Keratinocyte (primary cell): ENCODE data around the gene PRG2. TPM values are rescaled to one million over a fixed set of nuclear protein-coding genes. Genes with fewer than 3 reads are reported as not detected.

Experiments used
- DNase-seq: peaks from one replicate; pipeline ENCODE4 v3.0.0-alpha.2; 2011; ENCODE audit warnings: low read depth, missing footprints, low spot score
- FAIRE-seq: peaks from 2 replicates; lab custom pipeline; 2011; peaks lifted over from hg19 to GRCh38; lab: Jason Lieb, UNC
- H2AFZ ChIP-seq: 2 replicates; pipeline ENCODE4 v1.6.0; 2012; ENCODE audit warnings: low read length, control low read depth, inconsistent platforms; ENCODE audit not compliant: control insufficient read depth
- H3K27ac ChIP-seq: 2 replicates; pipeline ENCODE4 v1.5.1; 2011; ENCODE audit warnings: low read length; ENCODE audit not compliant: control insufficient read depth, insufficient read depth
- H3K27me3 ChIP-seq: 3 replicates; pipeline ENCODE4 v1.6.0; 2011; ENCODE audit warnings: low read length; ENCODE audit not compliant: control insufficient read depth, insufficient read depth; ENCODE audit errors: extremely low read depth
- H3K36me3 ChIP-seq, 2 experiments: 2 replicates in 1 of 2; 3 replicates in 1 of 2; pipeline ENCODE4 v1.5.1; 2011; ENCODE audit warnings: low read length in 2 of 2, mild to moderate bottlenecking in 1 of 2; ENCODE audit not compliant: control insufficient read depth in 2 of 2, insufficient read depth in 2 of 2; ENCODE audit errors: extremely low read depth in 1 of 2
- H3K4me1 ChIP-seq: 3 replicates; pipeline ENCODE4 v1.5.1; 2011; ENCODE audit warnings: low read length; ENCODE audit not compliant: control insufficient read depth, insufficient read depth; ENCODE audit errors: extremely low read depth
- H3K4me2 ChIP-seq: 3 replicates; pipeline ENCODE4 v1.6.0; 2011; ENCODE audit warnings: low read depth, low read length; ENCODE audit not compliant: control insufficient read depth, insufficient read depth; ENCODE audit errors: extremely low read depth
- H3K4me3 ChIP-seq, 3 experiments: fragments of 200-600 bp in 1 of 3; sonication (generic) in 1 of 3; 2 replicates in 2 of 3; 3 replicates in 1 of 3; pipeline ENCODE4 v1.5.1; 2011 to 2016; ENCODE audit warnings: low read length in 3 of 3, mild to moderate bottlenecking in 3 of 3, control low read depth in 2 of 3, inconsistent platforms in 1 of 3, low read depth in 1 of 3, mixed read lengths in 1 of 3, mixed run types in 1 of 3, moderate library complexity in 1 of 3; ENCODE audit not compliant: control insufficient read depth in 2 of 3, insufficient read depth in 2 of 3; ENCODE audit errors: extremely low read depth in 1 of 3
- H3K79me2 ChIP-seq: 2 replicates; pipeline ENCODE4 v1.6.0; 2012; ENCODE audit warnings: low read length; ENCODE audit not compliant: control insufficient read depth, insufficient read depth
- H3K9ac ChIP-seq: 3 replicates; pipeline ENCODE4 v1.6.0; 2011; ENCODE audit warnings: low read length; ENCODE audit not compliant: control insufficient read depth, insufficient read depth; ENCODE audit errors: extremely low read depth
- H3K9me1 ChIP-seq: 3 replicates; pipeline ENCODE4 v1.6.0; 2011; ENCODE audit warnings: low read length; ENCODE audit not compliant: control insufficient read depth, insufficient read depth; ENCODE audit errors: extremely low read depth
- H3K9me3 ChIP-seq: 2 replicates; pipeline ENCODE4 v1.5.1; 2012; ENCODE audit warnings: low read depth, low read length; ENCODE audit not compliant: control insufficient read depth
- H4K20me1 ChIP-seq: 3 replicates; pipeline ENCODE4 v1.6.0; 2011; ENCODE audit warnings: low read length; ENCODE audit not compliant: control insufficient read depth, insufficient read depth; ENCODE audit errors: extremely low read depth
- EZH2 ChIP-seq: IDR thresholded peaks from one replicate; pipeline ENCODE4 v1.6.1; 2012; ENCODE audit warnings: inconsistent platforms, mild to moderate bottlenecking, low read length, moderate library complexity
- dilution Hi-C: fragments of 300-500 bp; cut with MboI; formaldehyde crosslinking; loops from one replicate; pipeline ENCODE4 v1.7.0; 2020; ENCODE audit warnings: low sequenced_read_pairs; ENCODE audit not compliant: extremely low pct_ligation_motif_present
- polyA plus RNA-seq, 5 experiments: library from polyadenylated mRNA; depleted of rRNA in 3 of 5; stranded (reverse) in 3 of 5; stranded (forward) in 1 of 5; unstranded in 1 of 5; fragments of >200 nt; gene quantifications; 1 replicate in 1 of 5; 2 replicates in 3 of 5; 3 replicates in 1 of 5; pipeline versions ENCODE4 v1.2.1 to v1.2.3, GENCODE V29; 2011 to 2012; ENCODE audit warnings: missing spikeins in 2 of 5, low read depth in 1 of 5, low replicate concordance in 1 of 5
- TF ChIP-seq, protein P1 (sequence below), 3 experiments: IDR thresholded peaks in 1 of 3; conservative IDR thresholded peaks in 1 of 3; optimal IDR thresholded peaks in 1 of 3; 2 replicates in 2 of 3; 3 replicates in 1 of 3; pipeline versions ENCODE3 to v1.5.1; 2011; ENCODE audit warnings: low read length in 3 of 3, mild to moderate bottlenecking in 3 of 3, moderate library complexity in 2 of 3, control low read depth in 1 of 3, inconsistent platforms in 1 of 3; ENCODE audit not compliant: insufficient read depth in 2 of 3; ENCODE audit errors: extremely low read depth in 1 of 3

The PRG2 gene
- polyA plus RNA-seq, 1 donor (not counting 4 experiments of a cell fraction or from before 2014, with no cell fraction given): 0.09 TPM

GRCh38 chr11:57421066-57421465, 30.6 kb upstream of the PRG2 start:
- peaks cover 2% of the 10 kb centered on the region for H4K20me1 ChIP-seq
- H3K36me3 ChIP-seq: peaks cover 15 to 52% of the 10 kb centered on the region in 2 experiments
- H3K9me3 ChIP-seq: no peaks in the 10 kb centered on the region
- H3K4me2 ChIP-seq: no peak overlapping the region
- no peak overlapping the region for H2AFZ ChIP-seq
- dilution Hi-C loops: no loop called here
- no peaks in the 10 kb centered on the region for H3K27me3 ChIP-seq
- no peak overlapping the region for H3K27ac ChIP-seq
- H3K4me1 ChIP-seq: peaks cover 23% of the 10 kb centered on the region
- H3K79me2 ChIP-seq: peaks cover 40% of the 10 kb centered on the region
- no peak overlapping the region for H3K4me3 ChIP-seq
- FAIRE-seq (no peak), DNase-seq (no peak)
- no peak for TF ChIP-seq EZH2
- TF ChIP-seq, protein P1, sequence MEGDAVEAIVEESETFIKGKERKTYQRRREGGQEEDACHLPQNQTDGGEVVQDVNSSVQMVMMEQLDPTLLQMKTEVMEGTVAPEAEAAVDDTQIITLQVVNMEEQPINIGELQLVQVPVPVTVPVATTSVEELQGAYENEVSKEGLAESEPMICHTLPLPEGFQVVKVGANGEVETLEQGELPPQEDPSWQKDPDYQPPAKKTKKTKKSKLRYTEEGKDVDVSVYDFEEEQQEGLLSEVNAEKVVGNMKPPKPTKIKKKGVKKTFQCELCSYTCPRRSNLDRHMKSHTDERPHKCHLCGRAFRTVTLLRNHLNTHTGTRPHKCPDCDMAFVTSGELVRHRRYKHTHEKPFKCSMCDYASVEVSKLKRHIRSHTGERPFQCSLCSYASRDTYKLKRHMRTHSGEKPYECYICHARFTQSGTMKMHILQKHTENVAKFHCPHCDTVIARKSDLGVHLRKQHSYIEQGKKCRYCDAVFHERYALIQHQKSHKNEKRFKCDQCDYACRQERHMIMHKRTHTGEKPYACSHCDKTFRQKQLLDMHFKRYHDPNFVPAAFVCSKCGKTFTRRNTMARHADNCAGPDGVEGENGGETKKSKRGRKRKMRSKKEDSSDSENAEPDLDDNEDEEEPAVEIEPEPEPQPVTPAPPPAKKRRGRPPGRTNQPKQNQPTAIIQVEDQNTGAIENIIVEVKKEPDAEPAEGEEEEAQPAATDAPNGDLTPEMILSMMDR (optimal IDR thresholded peaks at IDR 0.05 in 1 of 3, IDR thresholded peaks at IDR 0.05 in 1 of 3, conservative IDR thresholded peaks at IDR 0.05 in 1 of 3; ENCODE audit: extremely low read depth in 1 of 3, insufficient read depth in 2 of 3, low read length in 3 of 3): no peak
- no peaks in the 10 kb centered on the region for H3K9me1 ChIP-seq
- no peak overlapping the region for H3K9ac ChIP-seq

- peaks cover 2% of the 10 kb centered on the region for H4K20me1 ChIP-seq
- no peak overlapping the region for H3K4me2 ChIP-seq
- no peaks in the 10 kb centered on the region for H3K9me1 ChIP-seq
- dilution Hi-C loops: no loop called here
- peaks cover 5% of the 10 kb centered on the region for H3K4me1 ChIP-seq
- TF ChIP-seq, protein P1 (optimal IDR thresholded peaks at IDR 0.05 in 1 of 3, IDR thresholded peaks at IDR 0.05 in 1 of 3, conservative IDR thresholded peaks at IDR 0.05 in 1 of 3; ENCODE audit: extremely low read depth in 1 of 3, insufficient read depth in 2 of 3, low read length in 3 of 3): no peak
- no peak for TF ChIP-seq EZH2
- no peak overlapping the region for H2AFZ ChIP-seq
- H3K27ac ChIP-seq: no peak overlapping the region
- H3K9me3 ChIP-seq: no peaks in the 10 kb centered on the region
- no peak overlapping the region for H3K4me3 ChIP-seq
- DNase-seq (no peak), FAIRE-seq (no peak)
- no peak overlapping the region for H3K9ac ChIP-seq
- H3K36me3 ChIP-seq: peaks cover 26 to 63% of the 10 kb centered on the region in 2 experiments
- H3K27me3 ChIP-seq: no peaks in the 10 kb centered on the region
- H3K79me2 ChIP-seq: peaks cover 35% of the 10 kb centered on the region
These were observed 28.7 kb upstream of the PRG2 start for GRCh38 chr11:57419146-57419545.
